AG08395 (cell line): ENCODE measurements around the gene KDM5B.
"Not testable (repeated sequence)": the region's sequence is repeated elsewhere in the genome, so short reads cannot be mapped to it uniquely, and the experiment has no call there.

Source experiments
- DNase-seq: peaks from one replicate; pipeline ENCODE4 v3.0.0; 2012; ENCODE audit warnings: mixed read lengths, low spot score

Gene KDM5B

GRCh38 chr1:202791077-202791747, 17.0 kb downstream of the KDM5B start:
- no peak for DNase-seq

GRCh38 chr1:202788800-202789199, 19.4 kb downstream of the KDM5B start:
- no peak for DNase-seq

DNA sequence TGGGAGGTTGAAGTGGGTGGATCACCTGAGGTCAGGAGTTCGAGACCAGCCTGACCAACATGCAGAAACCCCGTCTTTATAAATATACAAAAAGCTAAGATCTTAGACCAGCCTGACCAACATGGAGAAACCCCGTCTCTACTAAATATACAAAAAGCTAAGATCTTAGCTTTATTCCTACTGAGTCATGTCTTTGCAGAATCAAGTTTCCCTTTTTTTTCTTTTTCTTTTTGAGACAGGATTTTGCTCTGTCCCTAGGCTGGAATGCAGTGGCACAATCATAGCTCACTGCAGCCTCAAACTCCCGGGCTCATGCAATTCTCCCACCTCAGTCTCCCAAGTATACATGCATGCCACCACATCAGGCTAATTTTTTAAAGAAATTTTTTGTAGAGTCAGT, 21.4 kb downstream of the KDM5B start:
- no peak for DNase-seq

DNA sequence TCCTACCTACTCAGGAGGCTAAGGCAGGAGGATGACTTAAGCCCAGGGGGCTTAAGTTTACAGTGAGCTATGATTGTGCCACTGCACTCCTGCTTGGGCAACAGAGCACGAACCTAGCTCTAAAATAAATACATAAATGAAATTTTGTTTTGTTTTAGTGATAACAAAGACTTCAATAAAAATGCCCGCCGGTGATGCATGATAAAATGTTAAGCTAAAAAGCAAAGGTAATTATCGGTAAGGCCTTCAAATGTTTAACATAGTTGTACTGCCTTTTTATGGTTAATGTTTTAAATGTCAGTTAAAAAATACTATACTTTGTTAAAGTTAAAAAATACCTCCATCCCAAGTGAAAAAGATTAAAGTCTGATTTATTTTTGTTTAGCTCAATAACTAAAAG, 27.0 kb downstream of the KDM5B start:
- DNase-seq, result no peak

DNA sequence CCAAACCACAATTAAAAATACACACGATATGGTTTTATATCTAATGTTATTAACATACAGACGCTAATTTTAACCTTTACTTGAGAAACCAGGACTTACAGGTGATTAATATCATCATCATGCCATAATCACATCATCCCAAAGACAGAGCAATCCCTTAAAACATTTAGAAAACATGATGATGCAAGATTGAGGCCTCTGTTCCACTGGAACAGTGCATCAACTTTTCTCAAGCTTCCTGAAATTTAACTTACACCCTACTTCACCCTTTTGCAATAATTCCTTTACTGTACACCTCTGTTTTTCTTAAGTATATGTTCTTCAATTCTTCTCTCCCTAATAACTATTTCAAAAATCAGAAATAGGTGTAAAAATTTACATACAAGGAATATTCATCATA, 38.1 kb downstream of the KDM5B start:
- no peak for DNase-seq

DNA sequence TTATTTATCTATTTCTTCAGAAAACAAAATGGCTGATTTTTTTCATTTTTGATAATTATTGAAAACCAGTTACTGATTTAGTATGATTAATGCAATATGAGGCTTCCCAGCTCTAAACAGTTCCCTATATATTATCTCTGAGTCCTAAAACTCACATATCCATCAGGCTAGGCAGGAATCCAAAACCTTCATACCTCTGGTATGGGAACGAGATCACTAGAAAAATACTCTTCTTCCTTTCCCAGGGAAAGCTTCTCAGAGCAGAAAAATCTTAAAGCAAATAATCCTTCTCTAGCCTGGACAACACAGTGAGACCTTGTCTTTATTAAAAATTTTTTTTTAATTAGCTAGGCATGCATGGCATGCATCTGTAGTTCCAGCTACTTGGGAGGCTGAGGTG, 42.5 kb downstream of the KDM5B start:
- no peak for DNase-seq

DNA sequence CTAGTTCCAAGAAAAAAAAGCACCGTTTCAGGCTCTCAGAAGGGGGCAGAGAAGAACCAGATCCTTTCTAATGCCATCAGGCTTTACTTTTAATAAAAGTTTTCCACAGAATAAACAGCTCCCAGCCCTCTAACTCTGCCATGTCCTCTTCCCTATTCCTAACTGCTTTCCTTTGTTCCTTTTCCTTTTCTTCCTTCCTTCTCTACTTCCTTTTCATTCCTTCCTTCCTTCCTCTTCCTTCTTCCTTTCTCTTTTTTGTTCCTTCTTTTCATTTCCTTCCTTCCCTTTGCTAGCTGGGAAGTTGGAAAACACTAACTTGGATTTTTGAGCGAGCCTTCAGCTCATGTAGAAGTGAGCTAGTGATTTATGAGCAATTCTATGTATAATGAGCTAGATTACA, 46.2 kb downstream of the KDM5B start:
- DNase-seq, result no peak

DNA sequence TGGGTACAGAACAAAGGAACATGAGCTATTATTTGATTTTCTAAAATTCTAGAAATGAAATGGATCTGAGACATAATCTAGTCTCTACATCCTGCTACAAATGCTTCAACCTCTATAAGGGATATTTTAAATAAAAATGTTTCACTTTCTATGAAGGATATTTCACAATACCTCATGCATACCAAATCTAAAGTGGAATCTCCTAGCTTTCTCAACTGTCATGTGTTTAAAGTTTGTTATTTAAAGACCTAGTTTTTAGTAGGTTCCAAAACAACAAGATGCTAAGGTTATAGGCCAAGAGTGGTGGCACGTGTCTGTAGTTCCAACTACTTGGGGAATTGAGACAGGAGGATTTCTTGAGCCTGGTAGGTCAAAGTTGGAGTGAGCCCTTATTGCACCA, 47.6 kb downstream of the KDM5B start:
- DNase-seq, result no peak

GRCh38 chr1:202756391-202756790, 51.8 kb downstream of the KDM5B start:
- DNase-seq, result no peak

DNA sequence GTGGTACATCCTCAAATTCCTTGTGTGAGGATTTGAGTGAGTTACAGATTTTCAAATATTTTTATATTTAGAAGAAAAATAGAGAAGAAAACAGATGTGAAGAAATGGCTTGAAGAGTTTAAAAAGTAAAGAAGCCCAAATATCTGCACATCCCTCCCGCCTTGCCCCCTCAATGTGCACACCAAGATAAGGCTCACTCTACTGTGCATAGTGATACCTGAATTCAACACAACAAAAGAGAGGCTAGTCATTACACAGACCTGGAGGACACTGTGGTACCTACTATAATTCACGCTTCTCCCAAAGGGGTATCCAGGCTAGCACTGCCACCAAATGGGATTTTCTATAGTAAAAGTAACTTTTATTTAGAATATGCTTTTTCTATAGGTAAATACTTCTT, 53.9 kb downstream of the KDM5B start:
- no peak for DNase-seq

DNA sequence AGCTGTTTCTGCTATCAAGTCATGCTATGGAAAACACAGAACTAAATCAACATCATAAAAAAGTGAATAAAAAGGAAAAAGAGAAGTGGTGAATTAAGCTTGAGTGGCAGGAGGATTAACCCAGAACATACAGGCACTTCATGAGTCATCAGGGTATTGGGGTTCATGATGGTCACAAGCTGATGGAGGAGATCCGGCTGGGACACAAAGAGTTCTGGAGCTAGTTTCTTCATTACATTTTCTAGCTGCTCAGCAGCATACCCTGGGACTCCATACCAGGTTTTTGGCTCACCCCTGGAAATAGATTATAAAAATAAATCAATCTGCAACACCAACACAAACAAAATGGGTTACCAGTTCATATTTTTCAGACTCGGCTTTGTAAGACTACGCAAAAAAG, 55.4 kb downstream of the KDM5B start:
- no peak for DNase-seq

GRCh38 chr1:202750761-202751160, 57.5 kb downstream of the KDM5B start:
- DNase-seq, result no peak

DNA sequence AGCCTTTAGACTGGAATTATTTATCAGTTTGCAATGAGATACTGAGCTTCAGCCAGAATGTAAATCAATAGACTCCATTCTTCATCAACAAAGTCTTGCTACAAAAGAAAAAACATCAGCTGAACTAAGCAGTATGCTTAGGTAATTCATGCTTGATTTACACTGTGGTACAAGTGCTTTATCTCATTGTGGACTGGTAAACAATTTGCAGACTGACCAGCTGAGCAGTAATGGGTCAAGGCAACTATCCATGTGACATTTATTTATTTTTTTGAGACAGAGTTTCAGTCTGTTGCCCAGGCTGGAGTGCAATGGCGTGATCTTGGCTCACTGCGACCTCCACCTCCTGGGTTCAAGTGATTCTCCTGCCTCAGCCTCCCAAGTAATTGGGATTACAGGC, 58.2 kb downstream of the KDM5B start:
- no peak for DNase-seq

GRCh38 chr1:202745323-202745888, 62.8 kb downstream of the KDM5B start:
- DNase-seq, result no peak

- not testable (repeated sequence) for DNase-seq
Observed at GRCh38 chr1:202744770-202745169, 63.5 kb downstream of the KDM5B start.

GRCh38 chr1:202742496-202742895, 65.7 kb downstream of the KDM5B start:
- DNase-seq, result no peak

DNA sequence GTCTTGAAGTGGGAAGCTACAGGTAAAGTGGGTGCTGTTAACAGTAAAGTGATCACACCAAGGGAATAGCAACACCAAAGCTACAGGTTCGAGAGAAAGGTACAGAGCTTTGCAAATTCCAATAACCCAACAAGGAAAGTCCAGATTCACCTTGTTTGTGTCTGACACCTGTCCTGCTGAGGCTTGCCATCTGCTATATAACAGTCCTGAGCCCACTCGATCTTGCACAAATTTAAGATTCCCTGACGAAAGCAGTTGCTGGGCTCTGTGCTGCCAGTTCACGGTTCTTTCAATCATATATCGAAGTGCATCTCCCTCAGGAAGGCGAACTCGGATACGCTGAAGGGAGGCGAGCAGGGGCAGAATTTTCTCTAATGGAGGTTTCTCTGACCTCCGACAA, 75.0 kb downstream of the KDM5B start:
- DNase-seq, result no peak

- DNase-seq, result no peak
Observed at GRCh38 chr1:202728951-202729350, 79.3 kb downstream of the KDM5B start.

DNA sequence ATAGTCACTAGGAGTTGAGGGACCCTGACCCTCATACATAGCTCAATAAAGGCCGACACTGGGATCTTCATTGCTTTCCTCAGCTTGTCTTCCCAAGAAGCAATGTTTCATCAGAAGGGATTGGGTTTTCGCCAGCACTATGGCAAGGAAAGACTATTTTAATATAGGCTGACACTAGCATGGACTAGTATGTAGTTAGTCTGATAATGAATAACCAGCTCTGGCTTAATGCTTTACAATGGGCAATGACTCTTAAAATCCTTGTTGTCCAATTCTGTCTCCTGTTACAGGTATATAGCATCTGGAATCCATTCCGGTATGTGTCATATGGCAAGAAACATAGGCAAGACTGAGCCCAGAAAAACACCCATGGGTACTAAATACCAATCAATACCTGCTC, 82.7 kb downstream of the KDM5B start:
- no peak for DNase-seq

DNA sequence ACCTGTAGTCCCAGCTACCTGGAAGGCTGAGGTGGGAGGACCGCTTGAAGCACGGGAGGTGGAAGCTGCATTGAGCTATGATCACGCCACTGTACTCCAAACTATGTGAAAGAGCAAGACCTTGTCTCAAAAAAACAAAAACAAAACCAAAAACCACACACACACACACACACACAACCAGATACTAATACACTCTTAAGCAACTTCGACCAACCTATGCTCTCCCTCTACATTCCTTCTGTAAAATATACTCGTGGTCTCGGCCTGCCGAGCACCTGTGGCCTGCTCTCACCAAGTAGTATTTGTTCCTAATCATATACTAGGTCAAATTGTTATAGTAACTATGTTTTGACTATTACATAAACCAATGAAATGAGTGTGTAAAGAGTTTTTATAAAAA, 84.5 kb downstream of the KDM5B start:
- no peak for DNase-seq

GRCh38 chr1:202723046-202723445, 85.2 kb downstream of the KDM5B start:
- DNase-seq, result not testable (repeated sequence)

GRCh38 chr1:202716654-202717053, 91.6 kb downstream of the KDM5B start:
- no peak for DNase-seq

DNA sequence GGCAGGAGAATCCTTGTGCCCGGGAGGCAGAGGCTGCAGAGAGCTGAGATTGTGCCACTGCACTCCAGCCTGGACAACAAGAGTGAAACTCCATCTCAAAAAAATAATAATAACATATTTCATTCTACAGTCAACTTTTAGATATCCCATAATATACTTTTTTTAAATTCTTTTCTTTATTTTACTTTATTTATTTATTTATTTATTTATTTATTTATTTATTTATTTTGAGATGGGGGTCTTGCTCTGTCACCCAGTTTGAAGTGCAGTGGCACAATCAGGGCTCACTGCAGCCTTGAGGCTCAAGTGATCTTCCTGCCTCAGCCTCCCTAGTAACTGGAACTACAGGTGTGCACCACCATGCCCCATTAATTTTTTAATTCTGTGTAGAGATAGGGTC, 94.0 kb downstream of the KDM5B start:
- not testable (repeated sequence) for DNase-seq

DNA sequence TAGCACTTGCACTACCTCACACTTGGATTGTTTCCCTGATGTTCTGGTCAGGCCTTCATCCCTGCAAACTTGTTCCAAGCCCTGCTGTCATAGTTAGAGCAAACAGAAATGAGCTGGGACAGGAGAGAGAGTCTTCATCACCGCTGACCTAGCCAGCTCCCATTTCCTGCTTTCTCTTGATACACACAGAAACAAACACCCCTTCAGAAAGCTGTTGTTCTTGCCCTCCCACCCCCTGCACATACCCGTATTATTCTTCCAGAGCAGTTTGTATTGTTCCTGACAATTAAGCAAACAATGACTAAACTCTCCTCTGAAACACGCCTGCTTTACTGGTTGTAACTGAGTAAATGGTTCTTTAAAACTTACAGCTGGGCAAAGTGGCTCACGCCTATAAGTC, 95.1 kb downstream of the KDM5B start:
- DNase-seq, result no peak
